ENCODE data around the gene FBXO30. TPM values are rescaled to one million over a fixed set of nuclear protein-coding genes. Genes with fewer than 3 reads are reported as not detected.

Gene FBXO30
- total and polyA plus RNA-seq, 10 donors: 2.1 to 11.1 (median 8.7) TPM

GRCh38 chr6:145811741-145812140 is 2.9 kb downstream of the FBXO30 start:
- intact Hi-C loops (cut with DNase I; ENCODE audit: low total_unique reads): no loop called here
- TF ChIP-seq POLR2AphosphoS5 (IDR thresholded peaks at IDR 0.05) (no peak), CTCF (IDR thresholded peaks at IDR 0.05 in 8 of 11, conservative IDR thresholded peaks at IDR 0.05 in 3 of 11) (no peak), POLR2A (IDR thresholded peaks at IDR 0.05) (no peak)
- peaks cover 18 to 68% (median 50%) of the 10 kb centered on the region in 6 donors for H3K4me1 ChIP-seq
- H3K4me3 ChIP-seq: no peak overlapping the region
- no peak overlapping the region for H3K27ac ChIP-seq
- no peaks in the 10 kb centered on the region for H3K27me3 ChIP-seq (replicated peaks in 1 of 7)
- H3K36me3 ChIP-seq: no peaks in the 10 kb centered on the region
- no peak for DNase-seq
- WGBS, 5 donors: 90 to 98% (median 97%) methylated on average over 1 of the region's 1 CpG
- H3K9me3 ChIP-seq: no peaks in the 10 kb centered on the region

GRCh38 chr6:145809785-145810184 is 4.8 kb downstream of the FBXO30 start:
- Histone ChIP-seq H3K4me3 (no peak overlapping the region), H3K27ac (no peak overlapping the region), H3K4me1 (peaks cover 13 to 51% (median 37%) of the 10 kb centered on the region in 6 donors), H3K27me3 (replicated peaks in 1 of 7) (no peaks in the 10 kb centered on the region), H3K36me3 (peaks cover 0 to 16% (median 13%) of the 10 kb centered on the region in 6 donors), H3K9me3 (no peaks in the 10 kb centered on the region)
- no peak for TF ChIP-seq POLR2AphosphoS5 (IDR thresholded peaks at IDR 0.05)
- TF ChIP-seq CTCF (IDR thresholded peaks at IDR 0.05 in 8 of 11, conservative IDR thresholded peaks at IDR 0.05 in 3 of 11): no peak
- no peak for TF ChIP-seq POLR2A (IDR thresholded peaks at IDR 0.05)
- intact Hi-C loops (cut with DNase I; ENCODE audit: low total_unique reads): loop anchor here (10.0 kb wide), 1 partner anchor 65 kb away; no protein-coding TSS in a partner anchor
- WGBS, 5 donors: 82 to 95% (median 87%) methylated on average over 1 of the region's 1 CpG
- DNase-seq: no peak

- peaks cover 13 to 51% (median 37%) of the 10 kb centered on the region in 6 donors for H3K4me1 ChIP-seq
- H3K36me3 ChIP-seq: peaks cover 0 to 21% (median 16%) of the 10 kb centered on the region in 6 donors
- TF ChIP-seq POLR2AphosphoS5 (IDR thresholded peaks at IDR 0.05): no peak
- no peak for TF ChIP-seq POLR2A (IDR thresholded peaks at IDR 0.05)
- no peak for TF ChIP-seq CTCF (IDR thresholded peaks at IDR 0.05 in 8 of 11, conservative IDR thresholded peaks at IDR 0.05 in 3 of 11)
- no peaks in the 10 kb centered on the region for H3K27me3 ChIP-seq (replicated peaks in 1 of 7)
- no peak overlapping the region for H3K4me3 ChIP-seq
- no peaks in the 10 kb centered on the region for H3K9me3 ChIP-seq
- H3K27ac ChIP-seq: no peak overlapping the region
- intact Hi-C loops (cut with DNase I; ENCODE audit: low total_unique reads): loop anchor here (10.0 kb wide), 1 partner anchor 64 kb away; no protein-coding TSS in a partner anchor
- no peak for DNase-seq
These were observed 5.4 kb downstream of the FBXO30 start for GRCh38 chr6:145809211-145809610.

GRCh38 chr6:145808239-145808638 is 6.4 kb downstream of the FBXO30 start:
- H3K27ac ChIP-seq: no peak overlapping the region
- peaks cover 13 to 42% (median 30%) of the 10 kb centered on the region in 6 donors for H3K4me1 ChIP-seq
- DNase-seq: no peak
- 84 to 89% (median 89%) methylated on average over 2 of the region's 2 CpGs for WGBS, 5 donors
- H3K36me3 ChIP-seq: peaks cover 0 to 31% (median 17%) of the 10 kb centered on the region in 6 donors
- no peaks in the 10 kb centered on the region for H3K9me3 ChIP-seq
- TF ChIP-seq POLR2A (IDR thresholded peaks at IDR 0.05) (no peak), CTCF (IDR thresholded peaks at IDR 0.05 in 8 of 11, conservative IDR thresholded peaks at IDR 0.05 in 3 of 11) (no peak), POLR2AphosphoS5 (IDR thresholded peaks at IDR 0.05) (no peak)
- no peak overlapping the region for H3K4me3 ChIP-seq
- intact Hi-C loops (cut with DNase I; ENCODE audit: low total_unique reads): loop anchor here (10.0 kb wide), 1 partner anchor 63 kb away; no protein-coding TSS in a partner anchor
- no peaks in the 10 kb centered on the region for H3K27me3 ChIP-seq (replicated peaks in 1 of 7)

Data from spleen (tissue), 11 donors.